Upper lobe of left lung (tissue), 4 donors: Measurements from ENCODE around the gene APC2.

Experiments used
- EP300 ChIP-seq, 4 donors: sonication (generic); formaldehyde crosslinking; IDR thresholded peaks; one replicate each; pipeline ENCODE4 v1.5.1; 2017; ENCODE audit warnings: antibody characterized with exemption in 4 of 4, control low read depth in 2 of 4
- POLR2A ChIP-seq, 4 donors: fragments of 450-650 bp; IDR thresholded peaks; one replicate each; pipeline ENCODE4 v1.5.1; 2016 to 2017; ENCODE audit warnings: antibody characterized with exemption in 4 of 4, mild to moderate bottlenecking in 2 of 4
- POLR2AphosphoS5 ChIP-seq, 2 donors: sonication (generic); formaldehyde crosslinking; IDR thresholded peaks; one replicate each; pipeline ENCODE4 v1.5.1; 2017; ENCODE audit warnings: antibody characterized with exemption in 2 of 2
- TF ChIP-seq, protein P1 (sequence below), 6 experiments: fragments of 450-650 bp in 4 of 6; fragments of 200-600 bp in 2 of 6; sonication (generic) in 2 of 6; IDR thresholded peaks; one replicate each; pipeline ENCODE4 v1.5.1; 2016 to 2019; ENCODE audit warnings: antibody characterized with exemption in 6 of 6

DNA sequence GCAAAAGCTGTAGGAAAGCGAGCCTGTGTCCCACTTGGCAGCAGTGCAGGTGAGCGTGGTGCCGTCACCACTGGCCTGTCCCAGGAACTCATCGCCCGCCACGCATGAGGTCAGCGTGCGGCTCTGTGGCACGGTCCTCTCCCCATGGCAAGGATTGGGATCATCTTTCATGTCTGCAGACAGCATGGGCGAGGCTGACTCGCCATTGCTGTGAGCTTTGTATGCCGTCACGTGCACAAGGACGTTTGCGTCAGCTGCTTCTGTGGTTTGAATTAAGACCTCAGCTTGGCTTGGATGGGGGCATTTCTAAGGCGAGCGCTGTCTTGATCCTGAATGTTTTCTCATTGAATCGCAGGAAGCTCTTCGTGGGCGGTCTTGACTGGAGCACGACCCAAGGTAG, 32.8 kb upstream of the APC2 start:
- TF ChIP-seq, protein P1, sequence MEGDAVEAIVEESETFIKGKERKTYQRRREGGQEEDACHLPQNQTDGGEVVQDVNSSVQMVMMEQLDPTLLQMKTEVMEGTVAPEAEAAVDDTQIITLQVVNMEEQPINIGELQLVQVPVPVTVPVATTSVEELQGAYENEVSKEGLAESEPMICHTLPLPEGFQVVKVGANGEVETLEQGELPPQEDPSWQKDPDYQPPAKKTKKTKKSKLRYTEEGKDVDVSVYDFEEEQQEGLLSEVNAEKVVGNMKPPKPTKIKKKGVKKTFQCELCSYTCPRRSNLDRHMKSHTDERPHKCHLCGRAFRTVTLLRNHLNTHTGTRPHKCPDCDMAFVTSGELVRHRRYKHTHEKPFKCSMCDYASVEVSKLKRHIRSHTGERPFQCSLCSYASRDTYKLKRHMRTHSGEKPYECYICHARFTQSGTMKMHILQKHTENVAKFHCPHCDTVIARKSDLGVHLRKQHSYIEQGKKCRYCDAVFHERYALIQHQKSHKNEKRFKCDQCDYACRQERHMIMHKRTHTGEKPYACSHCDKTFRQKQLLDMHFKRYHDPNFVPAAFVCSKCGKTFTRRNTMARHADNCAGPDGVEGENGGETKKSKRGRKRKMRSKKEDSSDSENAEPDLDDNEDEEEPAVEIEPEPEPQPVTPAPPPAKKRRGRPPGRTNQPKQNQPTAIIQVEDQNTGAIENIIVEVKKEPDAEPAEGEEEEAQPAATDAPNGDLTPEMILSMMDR (IDR thresholded peaks at IDR 0.05) = no peak
- no peak for TF ChIP-seq POLR2A (IDR thresholded peaks at IDR 0.05)
- no peak for TF ChIP-seq POLR2AphosphoS5 (IDR thresholded peaks at IDR 0.05)
- TF ChIP-seq EP300 (IDR thresholded peaks at IDR 0.05) = no peak
